ENCODE measurements around the gene MYO1F.
"Not testable (repeated sequence)": the region's sequence is repeated elsewhere in the genome, so short reads cannot be mapped to it uniquely, and the experiment has no call there.

Gene MYO1F

GRCh38 chr19:8517551-8518442 is 59.4 kb downstream of the MYO1F start:
- peak; percentile 22 for DNase-seq (ENCODE audit: low read depth)

- DNase-seq (ENCODE audit: low read depth): peak; percentile 23
These were observed 61.9 kb downstream of the MYO1F start for GRCh38 chr19:8515317-8515716.

- not testable (repeated sequence) for DNase-seq (ENCODE audit: low read depth)
These were observed 62.7 kb downstream of the MYO1F start for GRCh38 chr19:8514505-8515009.

- peak; percentile 95 for DNase-seq (ENCODE audit: low read depth)
These were observed 63.3 kb downstream of the MYO1F start, which contains the start of gene ZNF414 for GRCh38 chr19:8513687-8514504. ZNF414 (minus strand) TSS chr19:8514167; CDS start chr19:8514046, 121 bp downstream.

GRCh38 chr19:8513036-8513686 is 64.1 kb downstream of the MYO1F start:
- no peak for DNase-seq (ENCODE audit: low read depth)

- DNase-seq (ENCODE audit: low read depth): no peak
These were observed 64.9 kb downstream of the MYO1F start for GRCh38 chr19:8512115-8512967.

GRCh38 chr19:8511573-8512101 is 65.6 kb downstream of the MYO1F start:
- no peak for DNase-seq (ENCODE audit: low read depth)

GRCh38 chr19:8510589-8511115 is 66.6 kb downstream of the MYO1F start:
- no peak for DNase-seq (ENCODE audit: low read depth)

- no peak for DNase-seq (ENCODE audit: low read depth)
These were observed 70.8 kb downstream of the MYO1F start for GRCh38 chr19:8506402-8506957.

GRCh38 chr19:8505680-8506401 is 71.4 kb downstream of the MYO1F start:
- peak; percentile 57 for DNase-seq (ENCODE audit: low read depth)

GRCh38 chr19:8504919-8505318 is 72.3 kb downstream of the MYO1F start:
- no peak for DNase-seq (ENCODE audit: low read depth)

GRCh38 chr19:8504171-8504570 is 73.1 kb downstream of the MYO1F start:
- DNase-seq (ENCODE audit: low read depth): no peak

GRCh38 chr19:8503510-8503909 is 73.7 kb downstream of the MYO1F start:
- no peak for DNase-seq (ENCODE audit: low read depth)

- DNase-seq (ENCODE audit: low read depth): no peak
These were observed 75.3 kb downstream of the MYO1F start for GRCh38 chr19:8501981-8502380.

- no peak for DNase-seq (ENCODE audit: low read depth)
These were observed 75.7 kb downstream of the MYO1F start for GRCh38 chr19:8501516-8501915.

- DNase-seq (ENCODE audit: low read depth): no peak
These were observed 77.1 kb downstream of the MYO1F start for GRCh38 chr19:8500158-8500557.

- DNase-seq (ENCODE audit: low read depth): no peak
These were observed 78.0 kb downstream of the MYO1F start for GRCh38 chr19:8499048-8499833.

GRCh38 chr19:8498295-8498694 is 78.9 kb downstream of the MYO1F start:
- DNase-seq (ENCODE audit: low read depth): no peak

GRCh38 chr19:8494158-8494557 is 83.1 kb downstream of the MYO1F start:
- DNase-seq (ENCODE audit: low read depth): no peak

All from stimulated activated CD8-positive, alpha-beta memory T cell treated with anti-CD3 and anti-CD28 coated beads, Interleukin-12 subunit alpha, Interleukin-12 subunit beta, amount 100 ng/mL, for 1 hour (primary cell).